Measurements from ENCODE around the gene SOCS1.
"Not testable (repeated sequence)": the region's sequence is repeated elsewhere in the genome, so short reads cannot be mapped to it uniquely, and the experiment has no call there.

SOCS1 gene

DNA sequence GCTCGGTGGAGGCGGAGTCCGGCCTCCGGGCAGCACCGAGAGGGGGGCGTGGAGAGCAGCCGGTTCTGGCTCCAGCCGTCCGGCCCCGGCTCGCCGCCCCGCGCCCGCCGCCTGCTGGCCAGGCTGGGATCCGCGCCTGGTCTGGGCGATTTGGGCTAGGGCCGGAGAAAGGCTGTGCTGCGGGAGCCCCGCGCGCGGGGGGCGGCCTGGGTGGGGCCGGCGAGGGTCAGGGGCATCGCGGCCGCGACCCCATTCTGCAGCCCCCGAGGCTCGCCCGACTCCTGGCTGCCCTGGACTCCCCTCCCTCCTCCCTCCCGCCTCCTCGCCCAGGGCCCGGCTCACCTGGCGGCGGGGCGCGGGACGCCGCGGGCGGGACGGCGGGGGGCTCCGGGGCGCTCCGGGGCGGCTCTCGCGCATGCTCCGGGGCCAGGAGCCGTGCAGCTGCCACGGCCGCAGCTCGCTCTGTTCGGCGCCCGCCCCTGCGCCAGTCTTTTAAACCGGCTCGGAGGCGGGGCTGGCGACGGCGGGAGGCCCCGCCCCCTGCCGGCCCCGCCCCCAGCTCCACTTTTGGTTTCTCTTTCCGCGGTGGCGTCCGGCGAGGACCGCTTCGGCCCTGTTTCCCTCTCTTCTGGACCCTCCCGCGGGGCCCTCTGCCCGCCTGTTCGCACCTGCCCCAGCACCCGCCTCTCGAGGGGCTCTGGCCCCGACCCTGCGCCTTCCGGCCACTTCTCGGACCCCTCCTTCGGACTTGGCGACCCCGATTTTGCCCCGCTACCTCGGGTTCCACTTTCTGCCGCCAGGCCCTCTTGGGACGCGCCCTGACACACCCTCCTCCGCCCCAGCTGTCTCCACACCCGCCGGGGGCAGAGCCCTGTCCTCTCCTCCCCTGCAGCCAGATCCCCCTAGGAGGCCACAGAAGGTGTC is at the start of gene SOCS1:
SOCS1 (minus strand) TSS at position 468 of the 924 bp plus-strand sequence. CDS start 726 bp downstream, outside the sequence.
- peak; percentile 96 for DNase-seq (ENCODE audit: low read depth, low spot score)

GRCh38 chr16:11303405-11304138 is 47.6 kb upstream of the SOCS1 start:
- DNase-seq (ENCODE audit: low read depth, low spot score) = no peak

DNA sequence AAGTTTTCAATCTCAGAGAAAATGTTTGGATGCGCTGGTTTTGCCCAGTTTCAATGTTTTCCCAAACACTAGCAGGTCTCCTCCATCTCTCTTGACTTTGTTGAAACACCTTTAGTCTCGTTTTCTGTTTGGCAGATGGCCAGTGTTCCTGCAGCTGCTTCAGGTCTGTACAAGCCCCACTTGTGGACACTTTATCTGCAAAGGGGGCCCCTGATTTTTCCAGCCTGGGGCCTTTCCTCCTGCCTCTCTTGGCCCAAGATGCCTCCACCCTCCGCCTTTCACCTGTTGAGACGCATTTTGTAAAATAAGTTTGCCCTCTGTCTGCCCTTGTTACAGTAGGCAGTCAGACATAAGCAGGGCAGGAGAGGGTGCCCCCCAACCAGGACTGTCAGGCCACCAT is 47.0 kb upstream of the SOCS1 start:
- no peak for DNase-seq (ENCODE audit: low read depth, low spot score)

GRCh38 chr16:11301645-11302501 is 45.9 kb upstream of the SOCS1 start:
- DNase-seq (ENCODE audit: low read depth, low spot score) = no peak

GRCh38 chr16:11300560-11300892 is 44.5 kb upstream of the SOCS1 start:
- no peak for DNase-seq (ENCODE audit: low read depth, low spot score)

DNA sequence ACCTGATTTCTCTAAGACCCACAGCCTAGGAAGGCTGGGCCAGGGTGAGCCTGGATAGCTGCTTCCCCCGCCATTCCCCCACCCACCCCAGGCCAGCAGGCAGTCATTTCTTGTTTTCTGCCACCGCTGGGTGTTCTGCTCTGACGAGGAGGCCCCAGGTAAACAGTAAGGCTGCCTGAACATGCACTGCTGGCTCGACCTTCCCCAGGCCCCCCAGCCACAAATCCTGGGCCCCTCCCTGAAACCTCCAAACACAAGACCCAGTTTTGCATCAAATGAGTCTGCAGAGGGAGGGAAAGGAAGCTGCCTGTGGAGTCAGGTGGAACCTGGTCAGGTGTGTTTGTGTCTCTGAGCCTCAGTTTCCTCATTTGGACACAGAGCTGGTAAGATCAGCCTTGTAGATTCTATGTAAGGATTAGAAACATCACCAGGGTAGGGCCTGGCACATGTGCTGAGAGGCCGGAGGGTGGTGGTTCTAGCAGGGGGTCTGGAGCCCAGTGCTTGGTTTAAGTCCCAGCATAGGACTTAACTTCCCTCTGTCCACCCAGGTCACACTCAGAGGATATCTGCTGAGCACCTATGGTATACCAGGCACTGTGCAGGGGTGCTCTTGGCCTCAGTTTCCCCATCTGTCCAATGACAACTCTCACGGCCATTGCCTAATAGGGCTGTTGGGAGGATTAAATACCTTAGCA is 44.0 kb upstream of the SOCS1 start:
- DNase-seq (ENCODE audit: low read depth, low spot score) = no peak

GRCh38 chr16:11298950-11299547 is 43.0 kb upstream of the SOCS1 start:
- DNase-seq (ENCODE audit: low read depth, low spot score) = not testable (repeated sequence)

DNA sequence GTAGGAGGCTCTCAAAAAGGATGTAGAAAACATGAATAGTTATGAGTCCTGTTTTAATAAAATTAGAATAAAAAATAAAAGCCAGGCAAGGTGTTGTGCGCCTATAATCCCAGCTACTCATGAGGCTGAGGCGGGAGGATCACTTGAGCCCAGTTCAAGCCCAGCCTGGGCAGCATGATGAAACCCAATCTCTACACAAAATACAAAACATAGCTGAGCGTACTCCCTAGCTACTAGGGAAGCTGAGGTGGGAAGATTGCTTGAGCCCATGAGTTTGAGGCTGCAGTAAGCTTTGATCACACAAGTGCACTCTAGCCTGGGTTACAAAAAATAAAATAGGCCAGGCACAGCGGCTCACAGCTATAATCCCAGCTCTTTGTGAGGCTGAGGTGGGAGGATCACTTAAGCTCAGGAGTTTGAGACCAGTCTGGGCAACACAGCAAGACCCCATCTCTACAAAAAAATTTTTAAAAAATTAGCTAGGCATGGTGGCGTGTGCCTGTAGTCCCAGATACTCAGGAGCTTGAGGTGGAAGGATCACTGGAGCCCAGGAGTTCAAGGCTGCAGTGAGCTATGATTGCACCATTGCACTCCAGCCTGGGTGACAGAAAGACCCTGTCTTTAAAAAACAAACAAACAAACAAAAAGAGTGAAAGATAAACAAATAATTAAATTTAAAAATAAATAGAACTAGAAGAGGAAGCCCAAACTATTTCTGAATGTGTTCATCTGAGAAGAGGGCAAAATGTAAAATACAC is 42.3 kb upstream of the SOCS1 start:
- DNase-seq (ENCODE audit: low read depth, low spot score) = no peak

DNA sequence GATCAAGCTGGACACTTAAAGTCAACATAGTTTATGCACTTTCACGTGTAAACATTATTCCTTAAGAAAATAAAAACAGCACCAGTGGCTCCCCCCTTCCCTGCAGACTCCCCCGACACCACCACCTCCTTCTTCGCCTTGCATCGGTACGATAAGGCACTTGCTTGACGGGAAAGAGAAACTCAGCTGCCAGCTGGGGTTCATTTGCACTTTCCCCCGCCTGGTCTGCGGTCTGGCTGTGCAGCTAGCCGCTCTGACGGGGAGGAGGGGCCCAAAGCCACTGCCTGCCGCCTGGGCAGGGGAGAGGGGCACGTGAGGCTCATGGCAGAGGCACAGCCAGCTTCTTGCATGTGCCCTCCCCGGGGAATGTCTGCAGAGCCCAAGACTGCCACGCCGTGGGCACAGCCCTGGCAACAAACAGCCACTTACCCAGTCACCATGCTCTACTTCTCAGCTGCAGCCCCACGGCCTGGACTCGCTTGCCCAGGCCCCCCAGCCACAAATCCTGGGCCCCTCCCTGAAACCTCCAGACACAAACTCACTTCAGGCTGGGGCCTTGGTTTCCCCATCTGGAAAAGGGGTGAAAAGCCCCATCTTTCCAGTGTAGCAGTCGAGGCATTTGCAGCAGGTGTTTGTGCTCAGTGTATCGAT is 41.6 kb upstream of the SOCS1 start:
- DNase-seq (ENCODE audit: low read depth, low spot score) = peak; percentile 96

DNA sequence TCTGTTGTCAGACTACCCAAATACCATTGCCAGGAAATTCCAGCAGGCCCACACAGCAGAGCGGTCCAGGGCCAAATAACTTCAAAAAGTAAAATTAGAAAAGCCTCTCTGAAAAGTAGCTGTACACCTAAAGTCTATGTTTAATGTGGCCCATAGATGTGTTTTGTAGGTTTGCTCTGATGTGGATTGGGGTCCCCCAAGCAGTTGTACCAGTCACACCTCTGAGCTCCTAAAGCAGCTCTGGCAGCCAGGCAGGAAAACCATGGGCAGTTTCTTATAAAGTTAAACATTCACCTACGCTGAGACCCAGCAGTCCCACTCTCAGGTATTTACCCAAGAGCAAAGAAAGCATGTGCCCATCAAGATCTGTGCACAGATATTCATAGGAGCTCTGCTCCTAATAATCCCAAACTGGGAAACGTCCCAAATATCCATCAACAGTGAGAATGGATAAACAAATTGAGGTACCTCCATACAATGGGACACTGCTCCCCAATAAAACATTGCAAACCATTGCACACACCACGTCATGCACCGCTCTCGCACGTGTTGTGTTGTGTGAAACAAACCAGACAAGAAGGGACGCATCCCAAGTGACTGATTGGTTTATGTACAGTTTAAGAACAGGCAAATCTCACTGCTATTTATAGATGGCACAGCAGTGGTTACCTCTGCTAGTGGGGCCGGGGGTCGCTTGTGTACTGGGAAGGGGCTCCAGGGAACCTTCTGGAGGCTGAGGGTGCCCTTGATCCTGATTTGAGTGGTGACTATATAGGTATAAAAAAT is 40.9 kb upstream of the SOCS1 start:
- peak; percentile 41 for DNase-seq (ENCODE audit: low read depth, low spot score)

GRCh38 chr16:11296351-11296705 is 40.3 kb upstream of the SOCS1 start:
- DNase-seq (ENCODE audit: low read depth, low spot score) = no peak

GRCh38 chr16:11295672-11296071 is 39.7 kb upstream of the SOCS1 start:
- DNase-seq (ENCODE audit: low read depth, low spot score) = no peak

GRCh38 chr16:11292076-11292748 is 36.2 kb upstream of the SOCS1 start:
- DNase-seq (ENCODE audit: low read depth, low spot score) = no peak

DNA sequence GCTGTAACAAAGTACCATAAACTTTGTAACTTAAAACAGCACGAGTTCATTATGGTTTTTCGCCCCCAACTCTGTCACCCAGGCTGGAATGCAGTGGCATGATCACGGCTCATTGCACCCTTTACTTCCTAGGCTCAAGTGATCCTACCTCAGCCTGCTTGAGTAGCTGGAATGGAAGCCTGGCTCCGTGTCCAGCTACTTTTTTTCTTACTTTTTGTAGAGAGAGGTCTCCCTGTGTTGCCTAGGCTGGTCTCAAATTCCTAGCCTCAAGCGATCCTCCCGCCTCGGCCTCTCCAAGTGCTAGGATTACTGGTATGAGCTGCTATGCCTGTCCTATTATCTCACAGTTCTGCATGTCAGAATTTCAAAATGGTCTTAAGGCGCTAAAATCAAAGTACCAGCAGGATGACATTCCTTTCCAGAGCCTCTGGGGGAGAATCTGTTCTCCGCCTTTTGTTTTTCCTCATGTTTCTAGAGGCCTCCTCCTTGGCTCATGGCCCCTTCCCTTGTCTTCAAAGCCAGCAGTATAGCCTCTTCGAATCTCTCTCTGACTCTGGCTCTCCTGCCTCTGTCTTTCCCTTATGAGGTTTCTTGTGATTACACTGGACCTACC is 35.2 kb upstream of the SOCS1 start:
- DNase-seq (ENCODE audit: low read depth, low spot score) = peak; percentile 43

GRCh38 chr16:11290102-11290893 is 34.3 kb upstream of the SOCS1 start:
- no peak for DNase-seq (ENCODE audit: low read depth, low spot score)

- DNase-seq (ENCODE audit: low read depth, low spot score) = not testable (repeated sequence)
These were observed 33.7 kb upstream of the SOCS1 start for GRCh38 chr16:11289696-11290095.

GRCh38 chr16:11289202-11289601 is 33.2 kb upstream of the SOCS1 start:
- DNase-seq (ENCODE audit: low read depth, low spot score) = no peak
